Stimulated activated CD4-positive, alpha-beta T cell treated with anti-CD3 and anti-CD28 coated beads, Interleukin-4, amount 100 ng/mL, for 48 hours (primary cell): ENCODE results near the gene NDUFAF3.
A peak's percentile ranks its signal among the peaks of the same experiment; 100 is the strongest.
"Not testable (repeated sequence)": the region's sequence is repeated elsewhere in the genome, so short reads cannot be mapped to it uniquely, and the experiment has no call there.

Experiments
- DNase-seq, 2 donors: peaks; one replicate each; pipeline ENCODE4 v3.0.0-alpha.2; 2020; ENCODE audit warnings: low read depth in 2 of 2

NDUFAF3 gene

DNA sequence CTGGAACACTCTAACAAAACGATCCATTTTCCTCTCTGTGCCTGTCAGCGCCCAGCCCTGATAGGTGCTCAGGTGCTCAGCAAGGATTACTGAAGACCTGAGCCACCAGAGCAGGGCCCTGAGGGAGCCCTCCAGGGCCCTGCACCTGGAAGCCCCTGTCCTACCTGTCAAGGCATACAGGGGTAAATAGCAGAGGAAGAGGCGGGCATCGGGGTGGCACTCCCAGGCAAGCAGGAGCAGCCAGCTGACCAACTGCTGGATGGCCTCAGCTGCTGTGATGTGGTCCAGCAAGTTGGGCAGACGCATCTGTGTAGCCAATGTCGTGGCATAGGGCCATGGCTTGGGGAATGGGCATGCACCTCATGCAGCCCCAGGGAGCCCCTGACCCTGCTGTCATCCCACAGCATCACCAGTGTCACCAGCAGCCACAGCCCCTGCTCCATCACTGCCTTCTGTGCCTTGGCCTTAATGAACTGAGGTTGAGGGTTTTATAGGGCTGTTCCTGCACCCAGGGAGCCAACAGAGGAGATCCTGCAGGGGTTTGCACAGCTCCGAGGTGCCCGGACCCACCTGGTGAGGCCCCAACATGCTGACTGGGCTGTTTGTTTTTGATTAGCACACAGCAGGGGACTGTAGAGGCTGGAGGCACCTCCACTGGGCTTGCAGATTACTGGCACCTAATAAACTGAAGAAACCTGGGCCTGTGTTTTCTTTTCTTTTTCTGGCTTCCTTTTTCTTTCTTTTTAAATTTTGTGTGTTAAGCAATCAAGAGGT is 22.6 kb upstream of the NDUFAF3 start:
- no peak for DNase-seq

DNA sequence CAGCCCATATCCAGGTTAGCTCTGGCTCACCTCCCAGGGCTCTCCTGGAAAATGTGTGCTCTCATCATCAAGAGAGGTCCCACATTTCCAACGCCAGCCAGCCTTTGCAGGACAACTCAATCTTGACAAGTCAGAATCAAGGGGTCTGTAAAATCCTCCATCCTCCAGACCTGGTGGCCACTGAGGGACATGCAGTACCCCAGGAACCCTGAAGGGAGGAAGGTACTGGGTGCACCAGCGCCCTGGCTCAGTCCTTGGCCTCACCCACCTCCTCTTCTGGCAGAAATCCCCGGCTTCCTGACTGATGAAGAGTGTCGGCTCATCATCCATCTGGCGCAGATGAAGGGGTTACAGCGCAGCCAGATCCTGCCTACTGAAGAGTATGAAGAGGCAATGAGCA is 20.8 kb upstream of the NDUFAF3 start:
- DNase-seq = no peak

DNA sequence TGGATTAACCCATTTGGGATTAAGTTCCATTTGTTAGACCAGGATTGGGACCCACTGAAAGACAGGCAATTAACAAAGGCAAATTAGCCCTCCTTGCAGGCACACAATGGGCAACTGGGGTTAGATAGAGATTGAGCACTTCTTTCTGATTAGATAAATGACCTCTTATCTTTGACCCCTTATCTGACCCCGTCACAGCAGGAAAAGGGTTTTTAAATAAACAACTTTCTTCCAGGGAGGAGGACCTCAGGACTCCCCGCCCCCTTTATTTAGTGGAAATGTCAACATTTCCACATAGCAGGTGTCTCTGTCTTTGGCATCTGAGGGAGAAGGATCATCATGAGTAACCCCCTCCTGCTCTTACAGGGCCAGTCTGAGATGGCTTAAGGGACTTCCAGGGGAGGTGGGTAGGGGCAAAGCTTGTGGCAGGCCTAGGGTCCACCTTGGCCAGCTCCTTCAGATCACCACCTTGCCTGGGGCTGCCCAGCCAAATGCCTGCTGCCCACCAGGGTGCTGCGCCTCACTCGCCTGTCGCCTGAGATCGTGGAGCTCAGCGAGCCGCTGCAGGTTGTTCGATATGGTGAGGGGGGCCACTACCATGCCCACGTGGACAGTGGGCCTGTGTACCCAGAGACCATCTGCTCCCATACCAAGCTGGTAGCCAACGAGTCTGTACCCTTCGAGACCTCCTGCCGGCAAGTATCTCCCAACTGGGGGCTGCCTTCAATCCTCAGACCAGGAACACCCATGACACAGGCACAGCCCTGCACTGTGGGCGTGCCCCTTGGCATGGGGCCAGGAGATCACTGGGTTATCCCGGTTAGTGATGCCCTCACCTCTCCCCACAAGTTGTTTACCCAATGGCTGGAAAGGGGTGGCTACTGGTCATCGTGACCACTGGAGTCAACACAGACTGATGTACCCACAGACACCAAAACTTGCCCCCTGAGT is 17.3 kb upstream of the NDUFAF3 start:
- no peak for DNase-seq

DNA sequence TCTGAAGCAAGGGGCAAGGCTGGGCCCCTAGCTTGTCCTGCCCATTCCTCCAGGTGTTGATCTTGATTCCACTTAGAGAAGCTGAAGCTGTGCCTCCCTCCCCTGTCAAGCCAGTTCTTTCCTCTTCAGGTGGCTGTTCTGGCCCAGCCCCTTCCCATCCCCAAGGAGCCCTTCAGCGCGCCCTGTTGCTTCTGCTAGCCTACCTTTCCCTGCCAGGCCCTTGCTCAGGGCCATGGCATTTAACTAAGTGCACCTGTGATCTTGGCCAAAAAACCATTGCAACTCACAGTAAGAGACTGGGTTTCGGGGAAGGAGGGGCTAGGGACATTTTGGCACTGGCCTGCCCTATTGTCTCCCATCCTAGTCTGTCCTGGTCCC is 16.6 kb upstream of the NDUFAF3 start:
- no peak for DNase-seq

DNA sequence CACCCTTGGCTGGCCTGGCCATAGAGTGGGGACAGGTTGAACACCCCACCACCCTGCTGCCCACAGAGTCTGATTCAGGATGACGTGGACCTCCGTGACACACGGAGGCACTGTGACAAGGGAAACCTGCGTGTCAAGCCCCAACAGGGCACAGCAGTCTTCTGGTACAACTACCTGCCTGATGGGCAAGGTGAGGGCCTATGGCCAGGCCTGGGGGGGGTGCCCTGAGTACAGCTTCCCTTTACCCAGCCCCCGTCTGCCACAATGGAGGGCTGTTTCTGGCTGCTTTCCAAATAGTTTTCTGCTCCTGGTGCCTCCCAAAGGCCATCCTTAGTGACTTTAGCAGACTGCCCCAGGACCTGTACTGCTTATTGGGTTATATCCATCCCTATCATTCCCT is 15.9 kb upstream of the NDUFAF3 start:
- no peak for DNase-seq

DNA sequence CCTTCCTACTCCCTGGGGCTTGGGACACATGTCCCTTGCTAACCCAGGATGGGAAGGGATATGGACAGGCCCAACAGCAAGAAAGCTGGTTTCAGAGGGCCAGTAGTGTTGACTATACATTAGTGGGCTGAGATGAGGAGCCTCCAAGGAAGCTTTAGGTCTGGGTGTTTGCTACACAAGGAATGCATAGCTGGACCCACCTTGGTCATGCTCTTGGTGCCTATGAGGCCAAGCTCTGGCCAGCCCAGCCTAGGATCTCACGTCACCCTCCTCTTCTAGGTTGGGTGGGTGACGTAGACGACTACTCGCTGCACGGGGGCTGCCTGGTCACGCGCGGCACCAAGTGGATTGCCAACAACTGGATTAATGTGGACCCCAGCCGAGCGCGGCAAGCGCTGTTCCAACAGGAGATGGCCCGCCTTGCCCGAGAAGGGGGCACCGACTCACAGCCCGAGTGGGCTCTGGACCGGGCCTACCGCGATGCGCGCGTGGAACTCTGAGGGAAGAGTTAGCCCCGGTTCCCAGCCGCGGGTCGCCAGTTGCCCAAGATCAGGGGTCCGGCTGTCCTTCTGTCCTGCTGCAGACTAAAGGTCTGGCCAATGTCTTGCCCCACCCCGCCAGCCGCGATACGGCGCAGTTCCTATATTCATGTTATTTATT is 15.4 kb upstream of the NDUFAF3 start:
- no peak for DNase-seq

DNA sequence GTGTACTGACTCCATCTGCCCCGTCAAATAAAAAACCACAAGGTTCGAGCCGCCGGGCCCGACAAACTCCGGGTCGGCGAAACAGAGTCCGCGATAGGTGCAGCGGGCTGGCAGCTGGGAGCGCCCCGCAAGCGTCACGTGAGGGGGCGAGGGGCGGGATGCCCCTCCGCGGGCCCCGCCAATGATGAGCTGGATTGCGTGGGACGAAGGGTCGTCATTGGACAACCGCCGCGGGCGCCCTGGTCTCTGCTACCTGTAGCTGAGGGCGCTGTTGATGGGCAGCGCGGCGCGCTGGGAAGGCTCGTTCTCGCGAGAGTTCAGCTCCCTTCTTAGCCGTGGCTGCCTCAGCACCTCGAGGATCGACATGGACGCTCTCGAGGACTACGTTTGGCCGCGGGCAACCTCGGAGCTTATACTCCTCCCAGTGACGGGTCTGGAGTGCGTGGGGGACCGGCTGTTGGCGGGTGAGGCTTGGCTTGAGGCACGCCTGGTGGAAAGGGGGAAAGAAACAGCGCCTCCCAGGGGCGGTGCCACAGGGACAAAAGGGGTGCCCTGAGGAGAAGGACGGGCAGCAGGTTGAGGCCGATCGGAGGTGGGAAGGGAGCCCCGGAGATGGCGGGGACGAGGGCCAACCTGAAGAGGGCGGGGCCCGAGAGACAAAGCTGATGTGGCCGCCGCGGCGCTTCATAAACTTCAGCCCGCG is 14.7 kb upstream of the NDUFAF3 start, which contains the start of gene WDR6:
WDR6 (plus strand) TSS at position 324 of the 703 bp plus-strand sequence; CDS start at position 365, 41 bp downstream.
- peak; percentile 94 to 97 for DNase-seq

DNA sequence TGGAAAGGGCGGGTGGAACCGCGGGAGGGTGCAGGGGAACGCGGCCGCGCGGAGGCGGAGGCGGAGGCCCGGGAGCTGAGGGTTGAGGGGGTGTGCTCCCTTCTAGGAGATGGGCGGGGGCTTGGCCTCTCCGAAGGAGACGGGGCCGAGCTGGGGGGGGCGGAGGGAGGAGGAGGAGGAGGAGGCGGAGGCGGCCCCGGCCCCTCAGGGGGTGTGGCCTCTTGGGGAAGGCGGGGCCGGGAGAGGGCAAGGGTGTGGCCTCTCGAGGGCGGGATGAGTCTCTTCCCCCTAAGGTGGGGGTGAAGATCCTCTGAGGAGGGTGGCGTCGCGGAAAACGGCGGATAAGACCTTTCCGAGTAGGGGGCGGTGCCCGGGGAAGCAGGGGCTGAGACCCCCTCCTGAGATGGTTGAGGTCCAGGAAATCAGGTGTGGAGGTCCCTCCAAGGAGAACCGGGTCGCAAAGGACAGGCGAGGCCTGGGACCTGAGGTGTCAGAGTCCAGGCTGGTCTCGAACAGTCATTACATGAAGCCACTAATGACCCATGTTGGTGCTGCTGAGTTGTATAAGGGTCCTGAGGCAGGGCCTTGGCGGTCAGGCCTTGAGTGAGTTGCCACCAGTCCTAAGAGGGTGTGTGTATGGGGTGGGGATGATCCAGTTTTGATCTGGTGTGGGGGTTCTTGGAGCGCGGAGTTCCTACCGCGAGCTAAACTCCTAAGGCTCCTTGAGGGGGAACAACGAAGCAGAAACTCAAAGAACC is 14.0 kb upstream of the NDUFAF3 start:
- DNase-seq = peak; percentile 82 to 86

DNA sequence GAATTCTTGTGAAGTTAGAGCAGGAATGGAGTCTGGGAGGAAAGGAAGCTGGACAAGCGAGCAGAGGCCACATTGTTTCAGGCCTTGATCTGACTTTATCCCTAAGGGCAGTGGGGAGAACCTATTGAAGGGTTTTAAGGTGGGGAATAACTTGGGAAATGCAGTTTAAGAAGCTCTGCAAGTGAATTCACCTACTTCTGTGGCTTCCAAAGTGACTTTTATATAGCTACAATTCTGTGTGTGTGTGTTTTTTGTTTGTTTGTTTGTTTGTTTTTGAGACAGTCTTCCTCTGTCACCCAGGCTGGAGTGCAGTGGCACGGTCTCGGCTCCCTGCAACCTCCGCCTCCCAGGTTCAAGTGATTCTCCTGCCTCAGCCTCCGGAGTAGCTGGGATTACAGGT is 13.3 kb upstream of the NDUFAF3 start:
- DNase-seq = not testable (repeated sequence)

DNA sequence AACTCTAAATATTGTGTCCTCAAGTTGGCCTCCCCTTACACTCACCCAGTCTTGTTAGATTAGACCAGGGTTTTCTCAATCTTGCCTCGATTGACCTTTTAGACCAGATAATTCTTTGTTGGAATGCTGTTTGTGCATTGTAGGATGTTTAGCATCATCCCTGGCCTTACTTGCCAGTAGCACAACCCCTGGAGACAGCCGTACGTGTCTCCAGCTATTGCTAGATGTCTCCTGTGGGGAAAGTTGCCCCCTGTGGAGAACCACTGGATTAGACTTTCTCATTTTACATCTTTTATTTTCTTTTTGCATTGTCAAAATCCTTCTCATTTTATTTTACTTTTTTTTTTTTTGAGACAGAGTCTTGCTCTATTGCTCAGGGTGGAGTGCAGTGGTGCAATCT is 12.5 kb upstream of the NDUFAF3 start:
- DNase-seq = no peak

DNA sequence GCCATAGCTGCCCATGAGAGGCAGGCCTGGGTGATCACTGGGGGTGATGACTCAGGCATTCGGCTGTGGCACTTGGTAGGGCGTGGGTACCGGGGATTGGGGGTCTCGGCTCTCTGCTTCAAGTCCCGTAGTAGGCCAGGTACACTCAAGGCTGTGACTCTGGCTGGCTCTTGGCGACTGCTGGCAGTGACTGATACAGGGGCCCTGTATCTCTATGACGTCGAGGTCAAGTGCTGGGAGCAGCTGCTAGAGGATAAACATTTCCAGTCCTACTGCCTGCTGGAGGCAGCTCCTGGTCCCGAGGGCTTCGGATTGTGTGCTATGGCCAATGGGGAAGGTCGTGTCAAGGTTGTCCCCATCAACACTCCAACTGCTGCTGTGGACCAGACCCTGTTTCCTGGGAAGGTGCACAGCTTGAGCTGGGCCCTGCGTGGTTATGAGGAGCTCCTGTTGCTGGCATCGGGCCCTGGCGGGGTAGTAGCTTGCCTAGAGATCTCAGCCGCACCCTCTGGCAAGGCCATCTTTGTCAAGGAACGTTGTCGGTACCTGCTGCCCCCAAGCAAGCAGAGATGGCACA is 9.4 kb upstream of the NDUFAF3 start:
- DNase-seq = no peak

DNA sequence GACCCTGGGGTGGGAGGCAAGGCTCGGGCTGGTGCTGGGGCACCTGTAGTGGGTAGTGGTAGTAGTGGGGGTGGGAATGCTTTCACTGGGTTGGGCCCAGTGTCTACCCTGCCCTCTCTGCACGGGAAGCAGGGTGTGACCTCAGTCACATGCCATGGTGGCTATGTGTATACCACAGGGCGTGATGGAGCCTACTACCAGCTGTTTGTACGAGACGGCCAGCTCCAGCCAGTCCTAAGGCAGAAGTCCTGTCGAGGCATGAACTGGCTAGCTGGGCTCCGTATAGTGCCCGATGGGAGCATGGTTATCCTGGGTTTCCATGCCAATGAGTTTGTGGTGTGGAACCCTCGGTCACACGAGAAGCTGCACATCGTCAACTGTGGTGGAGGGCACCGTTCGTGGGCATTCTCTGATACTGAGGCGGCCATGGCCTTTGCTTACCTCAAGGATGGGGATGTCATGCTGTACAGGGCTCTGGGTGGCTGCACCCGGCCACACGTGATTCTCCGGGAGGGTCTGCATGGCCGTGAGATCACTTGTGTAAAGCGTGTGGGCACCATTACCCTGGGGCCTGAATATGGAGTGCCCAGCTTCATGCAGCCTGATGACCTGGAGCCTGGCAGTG is 8.7 kb upstream of the NDUFAF3 start:
- DNase-seq = no peak

DNA sequence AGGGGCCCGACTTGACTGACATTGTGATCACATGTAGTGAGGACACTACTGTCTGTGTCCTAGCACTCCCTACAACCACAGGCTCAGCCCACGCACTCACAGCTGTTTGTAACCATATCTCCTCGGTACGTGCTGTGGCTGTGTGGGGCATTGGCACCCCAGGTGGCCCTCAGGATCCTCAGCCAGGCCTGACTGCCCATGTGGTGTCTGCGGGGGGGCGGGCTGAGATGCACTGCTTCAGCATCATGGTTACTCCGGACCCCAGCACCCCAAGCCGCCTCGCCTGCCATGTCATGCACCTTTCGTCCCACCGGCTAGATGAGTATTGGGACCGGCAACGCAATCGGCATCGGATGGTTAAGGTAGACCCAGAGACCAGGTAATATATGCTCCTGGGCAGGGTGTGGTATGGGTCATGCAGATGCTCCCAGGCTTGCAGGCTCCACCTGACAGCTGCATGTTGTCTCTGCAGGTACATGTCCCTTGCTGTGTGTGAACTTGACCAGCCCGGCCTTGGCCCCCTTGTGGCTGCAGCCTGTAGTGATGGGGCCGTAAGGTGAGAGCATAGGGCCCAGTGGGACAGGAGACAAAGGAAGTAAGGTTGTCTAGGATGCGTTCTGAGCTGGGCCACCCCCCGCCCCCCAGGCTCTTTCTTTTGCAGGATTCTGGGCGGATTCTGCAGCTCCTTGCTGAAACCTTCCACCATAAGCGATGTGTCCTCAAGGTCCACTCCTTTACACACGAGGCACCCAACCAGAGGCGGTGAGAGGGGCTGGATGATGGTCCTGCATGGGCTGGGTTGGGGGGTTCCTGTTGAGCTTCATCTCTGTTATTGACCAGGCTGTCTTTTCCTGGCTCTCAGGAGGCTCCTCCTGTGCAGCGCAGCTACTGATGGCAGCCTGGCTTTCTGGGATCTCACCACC is 7.9 kb upstream of the NDUFAF3 start:
- DNase-seq = no peak

DNA sequence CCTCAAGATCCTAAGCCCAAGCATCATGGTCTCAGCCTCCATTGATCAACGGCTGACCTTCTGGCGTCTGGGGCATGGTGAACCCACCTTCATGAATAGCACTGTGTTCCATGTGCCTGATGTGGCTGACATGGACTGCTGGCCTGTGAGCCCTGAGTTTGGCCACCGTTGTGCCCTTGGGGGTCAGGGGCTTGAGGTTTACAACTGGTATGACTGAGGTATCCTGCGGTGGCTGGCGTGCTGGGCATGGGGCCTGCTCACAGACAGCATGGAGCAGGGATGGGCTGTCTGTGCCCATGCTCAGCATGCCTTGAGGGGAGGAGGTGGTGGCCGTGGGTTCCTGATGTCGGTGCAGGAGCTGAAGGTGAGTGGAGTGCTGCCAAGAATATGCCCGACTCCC is 6.8 kb upstream of the NDUFAF3 start:
- DNase-seq = no peak

DNA sequence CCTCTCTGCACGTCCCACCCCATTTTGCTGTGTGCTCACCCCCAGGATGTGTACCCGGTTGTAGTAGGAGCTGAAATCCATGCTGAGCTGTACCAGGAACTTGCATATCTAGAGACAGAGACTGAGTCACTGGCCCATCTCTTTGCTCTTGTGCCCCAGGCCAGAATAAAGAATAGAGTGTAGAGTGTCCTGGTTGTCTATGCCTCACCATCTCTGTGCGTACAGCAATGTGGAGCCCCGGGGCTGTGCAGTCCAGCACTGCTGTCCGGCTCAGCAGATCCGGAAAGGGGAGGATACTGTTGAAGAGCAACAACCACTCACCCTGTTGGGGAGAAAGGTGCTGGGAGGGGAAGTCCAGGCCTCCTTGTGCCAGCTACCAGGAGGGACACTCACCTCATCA is 6.2 kb upstream of the NDUFAF3 start:
- no peak for DNase-seq

DNA sequence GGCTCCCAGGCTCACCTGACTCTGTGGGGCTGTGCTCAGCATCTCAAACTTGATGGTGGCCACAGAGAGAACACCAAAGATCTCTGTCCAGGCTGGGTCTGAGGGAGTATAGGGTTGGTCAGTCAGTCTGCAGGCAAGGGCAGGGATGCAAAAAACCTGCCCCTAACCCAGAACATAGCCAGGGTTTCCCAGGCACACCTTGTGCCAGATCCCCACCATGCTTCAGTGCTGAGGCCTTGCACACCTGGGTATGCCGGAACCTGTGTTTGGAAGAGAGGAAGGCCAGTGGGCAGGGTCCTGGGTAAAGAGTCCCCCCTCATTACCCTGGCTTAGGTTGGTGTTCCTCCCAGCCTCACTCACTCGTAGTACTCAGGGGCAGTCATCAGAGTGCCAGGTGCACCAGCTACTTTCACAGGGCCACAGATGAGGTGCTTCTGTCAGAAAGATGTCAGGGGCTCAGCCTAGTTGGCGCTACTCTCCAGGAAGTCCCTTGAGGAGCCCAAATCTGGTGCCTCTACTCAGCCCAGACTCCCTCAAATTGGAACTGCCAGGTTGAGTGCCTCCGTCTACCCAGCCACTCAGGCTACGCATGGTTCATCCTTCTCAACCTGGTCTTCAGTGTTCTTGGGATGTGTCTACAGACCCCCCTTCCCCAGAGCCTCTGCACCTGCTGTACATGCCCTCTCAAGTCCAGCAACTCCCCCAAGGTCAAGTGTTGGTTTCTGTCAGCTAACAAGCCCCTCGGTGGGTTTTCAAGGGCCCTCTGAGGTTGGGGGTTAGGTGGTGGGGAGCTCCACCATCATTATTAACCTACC is 5.3 kb upstream of the NDUFAF3 start:
- DNase-seq = no peak

DNA sequence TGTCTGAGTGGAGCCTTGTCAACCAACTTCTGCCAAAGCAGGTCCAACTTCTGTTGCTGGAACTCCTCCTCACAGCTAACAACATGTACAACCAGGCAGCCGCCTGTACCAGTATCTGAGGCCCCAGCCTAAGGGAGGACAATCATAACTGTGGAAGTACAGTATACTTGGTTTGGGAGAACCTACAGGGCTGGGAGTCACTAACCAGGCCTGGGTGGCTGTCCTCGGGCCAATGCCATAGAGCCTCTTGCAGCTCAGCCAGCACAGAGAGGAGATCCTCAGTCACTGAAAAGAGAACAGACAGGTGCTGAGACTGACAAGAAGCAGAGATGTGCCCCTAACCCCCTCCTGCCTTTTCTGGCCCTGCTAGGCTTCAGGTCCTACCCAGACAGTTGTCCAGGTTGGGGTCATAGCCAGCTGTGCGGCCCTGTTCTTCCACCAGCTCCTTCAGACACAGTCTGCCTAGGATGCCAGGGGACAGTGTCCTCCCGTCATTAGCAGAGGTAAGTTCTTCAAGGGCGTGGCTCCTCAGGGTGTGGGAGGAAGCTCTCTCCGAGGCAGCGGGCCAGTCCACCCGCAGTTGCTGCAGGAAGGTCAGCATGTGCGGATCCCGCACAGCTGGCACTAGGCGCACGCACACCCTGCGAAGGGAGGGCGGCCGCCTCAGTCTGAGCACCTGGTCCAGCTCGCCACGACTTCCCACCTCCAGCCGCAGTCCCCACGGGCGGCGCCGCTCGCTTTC is 4.5 kb upstream of the NDUFAF3 start:
- no peak for DNase-seq
